Caki2 (cell line): ENCODE measurements around the gene SMIM14. TPM values are rescaled to one million over a fixed set of nuclear protein-coding genes. Genes with fewer than 3 reads are reported as not detected.

Source experiments
- DNase-seq: peaks from one replicate; pipeline ENCODE4 v3.0.0-alpha.2; 2015; ENCODE audit warnings: low read depth
- in situ Hi-C: cut with HindIII; loops from 2 replicates; pipeline ENCODE4 v1.10.0; 2016; ENCODE audit warnings: low sequenced_read_pairs, low pct_unique_long_range_greater_than_20kb, mixed read lengths
- total RNA-seq: library from RNA; depleted of rRNA; stranded (reverse); fragments of >200 nt; shearing (Covaris generic); gene quantifications from 2 replicates; pipeline ENCODE4 v1.2.3, GENCODE V29; 2014; ENCODE audit warnings: low replicate concordance

Gene SMIM14
- total RNA-seq, 1 experiment from 2014 or later, result 97.2 TPM

- DNase-seq, result peak; percentile 77
- in situ Hi-C loops, result no loop called here
Observed at GRCh38 chr4:39614487-39615162, 24.0 kb downstream of the SMIM14 start.

GRCh38 chr4:39613093-39613656 lies 25.5 kb downstream of the SMIM14 start:
- peak; percentile 59 for DNase-seq
- in situ Hi-C loops, result no loop called here

- in situ Hi-C loops, result no loop called here
Observed at GRCh38 chr4:39609454-39609931, 29.2 kb downstream of the SMIM14 start.

GRCh38 chr4:39608451-39608850 lies 30.2 kb downstream of the SMIM14 start:
- no peak for DNase-seq
- in situ Hi-C loops, result no loop called here

More at GRCh38 chr4:39609454-39609931, 29.2 kb downstream of the SMIM14 start:
- DNase-seq, result peak; percentile 69

- in situ Hi-C loops, result no loop called here
- DNase-seq, result no peak
Observed at GRCh38 chr4:39606747-39607146, 31.9 kb downstream of the SMIM14 start.

- in situ Hi-C loops, result no loop called here
Observed at GRCh38 chr4:39597695-39598381, 40.8 kb downstream of the SMIM14 start.

GRCh38 chr4:39596971-39597370 lies 41.7 kb downstream of the SMIM14 start:
- in situ Hi-C loops, result no loop called here
- no peak for DNase-seq

More at GRCh38 chr4:39597695-39598381, 40.8 kb downstream of the SMIM14 start:
- DNase-seq, result no peak

- no peak for DNase-seq
- in situ Hi-C loops, result no loop called here
Observed at GRCh38 chr4:39591290-39591689, 47.4 kb downstream of the SMIM14 start.

- DNase-seq, result no peak
- in situ Hi-C loops, result no loop called here
Observed at GRCh38 chr4:39587881-39588280, 50.8 kb downstream of the SMIM14 start.

- DNase-seq, result no peak
- in situ Hi-C loops, result no loop called here
Observed at GRCh38 chr4:39574946-39575345, 63.7 kb downstream of the SMIM14 start.

GRCh38 chr4:39571504-39571903 lies 67.2 kb downstream of the SMIM14 start:
- in situ Hi-C loops, result no loop called here
- no peak for DNase-seq

- in situ Hi-C loops, result no loop called here
- no peak for DNase-seq
Observed at GRCh38 chr4:39571054-39571453, 67.6 kb downstream of the SMIM14 start.

GRCh38 chr4:39569209-39569608 lies 69.5 kb downstream of the SMIM14 start:
- in situ Hi-C loops, result no loop called here

GRCh38 chr4:39568805-39569204 lies 69.9 kb downstream of the SMIM14 start:
- in situ Hi-C loops, result no loop called here
- DNase-seq, result no peak

More at GRCh38 chr4:39569209-39569608, 69.5 kb downstream of the SMIM14 start:
- no peak for DNase-seq

- in situ Hi-C loops, result no loop called here
- DNase-seq, result peak; percentile 38
Observed at GRCh38 chr4:39565878-39566600, 72.6 kb downstream of the SMIM14 start.

- DNase-seq, result no peak
- in situ Hi-C loops, result no loop called here
Observed at GRCh38 chr4:39563346-39563847, 75.3 kb downstream of the SMIM14 start.

- in situ Hi-C loops, result no loop called here
- DNase-seq, result no peak
Observed at GRCh38 chr4:39562792-39563191, 75.9 kb downstream of the SMIM14 start.

GRCh38 chr4:39559626-39560025 lies 79.0 kb downstream of the SMIM14 start:
- in situ Hi-C loops, result no loop called here
- no peak for DNase-seq
